Fibroblast of lung (primary cell): ENCODE data around the gene RBM39. TPM values are rescaled to one million over a fixed set of nuclear protein-coding genes. Genes with fewer than 3 reads are reported as not detected.

Experiments
- DNase-seq, 2 donors: peaks; one replicate each; pipeline versions ENCODE4 v3.0.0 to v3.0.0-alpha.2; 2010; ENCODE audit warnings: low read depth in 2 of 2
- H2AFZ ChIP-seq: 2 replicates; pipeline ENCODE4 v1.5.1; 2012; ENCODE audit warnings: low read length, control low read depth, inconsistent platforms
- H3K27ac ChIP-seq: 2 replicates; pipeline ENCODE4 v1.5.1; 2011; ENCODE audit warnings: low read length, control low read depth; ENCODE audit not compliant: insufficient read depth
- H3K27me3 ChIP-seq: 2 replicates; pipeline ENCODE4 v1.5.1; 2011; ENCODE audit warnings: mild to moderate bottlenecking, low read length; ENCODE audit not compliant: control insufficient read depth, insufficient read depth
- H3K36me3 ChIP-seq: 2 replicates; pipeline ENCODE4 v1.5.1; 2011; ENCODE audit warnings: low read length; ENCODE audit not compliant: control insufficient read depth, insufficient read depth
- H3K4me1 ChIP-seq: 2 replicates; pipeline ENCODE4 v1.5.1; 2011; ENCODE audit warnings: low read length; ENCODE audit not compliant: control insufficient read depth, insufficient read depth; ENCODE audit errors: extremely low read depth
- H3K4me2 ChIP-seq: 2 replicates; pipeline ENCODE4 v1.5.1; 2011; ENCODE audit warnings: low read length, control low read depth; ENCODE audit not compliant: insufficient read depth; ENCODE audit errors: extremely low read depth
- H3K4me3 ChIP-seq, 4 experiments: fragments of 200-600 bp in 1 of 4; sonication (generic) in 1 of 4; replicated peaks in 1 of 4; 2 replicates each; pipeline ENCODE4 v1.5.1; 2011 to 2016; ENCODE audit warnings: low read length in 4 of 4, low read depth in 3 of 4, mild to moderate bottlenecking in 3 of 4, control low read depth in 2 of 4, inconsistent platforms in 1 of 4, mixed read lengths in 1 of 4; ENCODE audit not compliant: insufficient read depth in 1 of 4; ENCODE audit errors: control extremely low read depth in 1 of 4
- H3K79me2 ChIP-seq: 2 replicates; pipeline ENCODE4 v1.5.1; 2012; ENCODE audit warnings: mild to moderate bottlenecking, low read length, inconsistent platforms; ENCODE audit not compliant: control insufficient read depth, insufficient read depth
- H3K9ac ChIP-seq: 2 replicates; pipeline ENCODE4 v1.5.1; 2011; ENCODE audit warnings: mild to moderate bottlenecking, low read length, control low read depth; ENCODE audit not compliant: insufficient read depth
- H3K9me3 ChIP-seq: 2 replicates; pipeline ENCODE4 v1.5.1; 2012; ENCODE audit warnings: low read depth, low read length; ENCODE audit not compliant: control insufficient read depth, insufficient read depth
- H4K20me1 ChIP-seq: 2 replicates; pipeline ENCODE4 v1.5.1; 2011; ENCODE audit warnings: low read length; ENCODE audit not compliant: control insufficient read depth, insufficient read depth; ENCODE audit errors: extremely low read depth
- EZH2 ChIP-seq: IDR thresholded peaks from 2 replicates; pipeline ENCODE4 v1.5.1; 2012; ENCODE audit warnings: low read length, control low read depth, mild to moderate bottlenecking; ENCODE audit errors: missing control alignments
- polyA plus RNA-seq, 2 donors: library from polyadenylated mRNA; depleted of rRNA in 1 of 2; stranded (reverse) in 1 of 2; unstranded in 1 of 2; fragments of >200 nt; gene quantifications; 2 replicates each; pipeline ENCODE4 v1.2.1, GENCODE V29; 2011 to 2012; ENCODE audit warnings: missing spikeins in 1 of 2
- total RNA-seq: library from RNA; depleted of rRNA; stranded (reverse); fragments of >200 nt; gene quantifications from 2 replicates; pipeline ENCODE4 v1.2.1, GENCODE V29; 2014
- TF ChIP-seq, protein P1 (sequence below), 2 donors: IDR thresholded peaks in 1 of 2; conservative IDR thresholded peaks in 1 of 2; 1 replicate in 1 of 2; 2 replicates in 1 of 2; pipeline ENCODE4 v1.5.1; 2011 to 2012; ENCODE audit warnings: low read length in 2 of 2, control low read depth in 1 of 2, inconsistent platforms in 1 of 2, low read depth in 1 of 2, mild to moderate bottlenecking in 1 of 2

RBM39 gene
- total and polyA plus RNA-seq, 2 donors (not counting 1 experiment from before 2014, with no cell fraction given): 57.7 to 465 TPM

DNA sequence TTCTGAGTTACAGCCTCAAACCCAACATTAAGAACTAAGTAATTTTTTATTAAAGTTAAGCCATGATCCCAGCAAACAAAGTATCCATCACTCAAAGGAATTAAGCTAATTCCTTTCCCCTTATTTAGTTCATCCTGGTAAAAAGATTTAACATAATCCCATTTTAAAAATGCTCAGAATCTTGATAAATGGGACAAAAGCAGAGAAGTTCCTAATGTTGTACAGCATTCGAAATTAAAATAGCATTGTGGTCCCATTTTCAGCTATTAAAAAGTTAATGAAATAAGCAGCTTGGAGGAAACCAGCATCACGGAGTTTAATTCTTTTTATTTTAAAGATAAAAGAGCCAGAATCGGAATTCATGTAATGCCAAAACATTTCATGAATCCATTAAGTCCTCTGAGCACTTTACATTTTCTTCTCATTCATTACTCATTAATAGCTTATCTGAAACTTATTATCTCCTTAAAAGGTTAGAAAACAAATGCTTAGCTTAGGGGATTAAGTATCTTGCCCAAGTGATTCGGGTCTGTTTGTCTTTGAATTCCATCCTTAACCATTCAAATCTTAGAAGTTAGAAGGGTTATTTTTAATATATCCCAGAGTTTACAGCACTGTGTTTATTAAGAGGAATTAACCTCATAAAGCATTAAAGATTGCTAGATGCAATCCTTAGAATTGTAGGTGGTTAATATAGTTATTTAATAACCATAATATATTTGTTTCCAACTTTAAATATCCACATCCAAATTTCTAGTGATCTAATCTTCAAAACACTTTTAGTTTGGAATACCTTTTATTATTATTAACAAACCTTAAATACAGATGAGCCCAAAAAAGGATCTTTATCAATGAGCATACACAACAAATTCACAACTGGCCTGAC, 11.2 kb downstream of the RBM39 start:
- Histone ChIP-seq H4K20me1 (peaks cover 3% of the 10 kb centered on the region), H3K9me3 (no peaks in the 10 kb centered on the region), H3K27me3 (no peaks in the 10 kb centered on the region), H3K4me2 (peak overlapping the region; percentile 20), H3K4me3 (no peak overlapping the region), H3K9ac (no peak overlapping the region), H3K36me3 (peaks cover 25% of the 10 kb centered on the region), H3K27ac (no peak overlapping the region), H3K79me2 (peaks cover 94% of the 10 kb centered on the region), H3K4me1 (peaks cover 2% of the 10 kb centered on the region), H2AFZ (no peak overlapping the region)
- DNase-seq: no peak
- no peak for TF ChIP-seq EZH2
- TF ChIP-seq, protein P1, sequence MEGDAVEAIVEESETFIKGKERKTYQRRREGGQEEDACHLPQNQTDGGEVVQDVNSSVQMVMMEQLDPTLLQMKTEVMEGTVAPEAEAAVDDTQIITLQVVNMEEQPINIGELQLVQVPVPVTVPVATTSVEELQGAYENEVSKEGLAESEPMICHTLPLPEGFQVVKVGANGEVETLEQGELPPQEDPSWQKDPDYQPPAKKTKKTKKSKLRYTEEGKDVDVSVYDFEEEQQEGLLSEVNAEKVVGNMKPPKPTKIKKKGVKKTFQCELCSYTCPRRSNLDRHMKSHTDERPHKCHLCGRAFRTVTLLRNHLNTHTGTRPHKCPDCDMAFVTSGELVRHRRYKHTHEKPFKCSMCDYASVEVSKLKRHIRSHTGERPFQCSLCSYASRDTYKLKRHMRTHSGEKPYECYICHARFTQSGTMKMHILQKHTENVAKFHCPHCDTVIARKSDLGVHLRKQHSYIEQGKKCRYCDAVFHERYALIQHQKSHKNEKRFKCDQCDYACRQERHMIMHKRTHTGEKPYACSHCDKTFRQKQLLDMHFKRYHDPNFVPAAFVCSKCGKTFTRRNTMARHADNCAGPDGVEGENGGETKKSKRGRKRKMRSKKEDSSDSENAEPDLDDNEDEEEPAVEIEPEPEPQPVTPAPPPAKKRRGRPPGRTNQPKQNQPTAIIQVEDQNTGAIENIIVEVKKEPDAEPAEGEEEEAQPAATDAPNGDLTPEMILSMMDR (conservative IDR thresholded peaks at IDR 0.05 in 1 of 2, IDR thresholded peaks at IDR 0.05 in 1 of 2; ENCODE audit: low read depth in 1 of 2, low read length in 2 of 2): no peak

DNA sequence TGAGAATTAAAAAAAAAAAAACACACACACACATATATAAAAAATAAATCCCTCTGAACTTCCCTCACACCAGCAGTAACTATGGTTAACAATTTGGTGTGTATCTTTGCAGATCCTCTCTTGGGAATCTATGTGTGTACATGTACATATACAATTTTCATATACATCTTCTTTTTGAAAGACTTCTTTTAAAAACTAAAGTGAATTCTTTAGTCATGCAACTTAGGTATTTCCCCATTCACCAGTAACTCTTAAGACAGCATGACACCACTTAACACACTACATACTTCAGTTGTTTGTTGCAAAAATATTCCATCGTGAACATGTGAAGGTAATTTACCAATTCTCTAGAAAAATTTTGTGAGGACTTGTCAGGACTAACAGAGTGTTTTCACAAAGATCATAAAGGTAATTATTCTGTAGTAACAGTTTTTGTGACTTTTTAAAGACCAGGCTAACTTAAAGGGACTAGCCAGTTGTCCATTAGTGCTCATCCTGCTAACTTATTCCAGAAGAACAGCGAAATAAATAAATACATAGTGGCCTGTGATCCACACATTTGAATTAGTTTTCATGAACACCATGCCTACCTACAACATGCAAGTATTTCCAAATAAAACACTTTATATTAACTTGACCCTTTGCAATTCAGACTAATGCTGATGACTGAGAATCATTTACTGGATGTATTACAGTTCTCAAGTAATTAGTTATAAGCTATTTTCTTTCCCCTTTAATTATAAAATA, 12.1 kb downstream of the RBM39 start:
- no peaks in the 10 kb centered on the region for H3K9me3 ChIP-seq
- no peak overlapping the region for H3K4me2 ChIP-seq
- peaks cover 93% of the 10 kb centered on the region for H3K79me2 ChIP-seq
- H3K4me3 ChIP-seq: no peak overlapping the region
- peaks cover 3% of the 10 kb centered on the region for H4K20me1 ChIP-seq
- H3K9ac ChIP-seq: no peak overlapping the region
- H3K27ac ChIP-seq: no peak overlapping the region
- no peaks in the 10 kb centered on the region for H3K27me3 ChIP-seq
- no peak for DNase-seq
- no peaks in the 10 kb centered on the region for H3K4me1 ChIP-seq
- no peak overlapping the region for H2AFZ ChIP-seq
- peaks cover 26% of the 10 kb centered on the region for H3K36me3 ChIP-seq
- TF ChIP-seq, protein P1 (conservative IDR thresholded peaks at IDR 0.05 in 1 of 2, IDR thresholded peaks at IDR 0.05 in 1 of 2; ENCODE audit: low read depth in 1 of 2, low read length in 2 of 2): no peak
- TF ChIP-seq EZH2: no peak

DNA sequence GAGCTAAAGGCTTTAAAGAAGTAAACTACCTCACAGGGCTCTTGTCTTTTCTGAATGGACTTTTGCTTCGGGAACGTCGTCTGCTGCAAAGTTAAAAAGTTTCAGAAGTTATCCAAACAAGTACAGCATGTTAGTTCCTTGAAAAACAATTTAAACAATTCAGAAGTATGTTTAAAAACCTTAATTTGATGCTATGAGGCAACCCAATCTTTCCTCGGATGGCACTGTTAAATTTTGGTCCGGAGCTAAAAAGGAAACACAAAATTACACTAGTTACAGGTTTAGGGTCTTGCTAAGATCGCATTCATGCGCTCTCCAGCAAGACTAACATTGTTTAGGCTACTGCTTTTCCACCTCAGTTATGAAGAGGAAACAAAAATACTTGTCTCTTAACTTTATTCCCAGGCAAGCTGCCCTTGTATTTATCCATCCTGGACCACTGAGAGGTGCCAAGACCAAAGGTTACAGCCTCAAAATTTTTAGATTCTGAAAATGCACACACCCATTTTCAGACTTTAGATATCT, 12.7 kb downstream of the RBM39 start:
- H3K4me3 ChIP-seq: no peak overlapping the region
- TF ChIP-seq, protein P1 (conservative IDR thresholded peaks at IDR 0.05 in 1 of 2, IDR thresholded peaks at IDR 0.05 in 1 of 2; ENCODE audit: low read depth in 1 of 2, low read length in 2 of 2): no peak
- no peak for TF ChIP-seq EZH2
- H4K20me1 ChIP-seq: peaks cover 3% of the 10 kb centered on the region
- no peak overlapping the region for H3K9ac ChIP-seq
- no peak for DNase-seq
- H3K4me2 ChIP-seq: no peak overlapping the region
- H3K27ac ChIP-seq: no peak overlapping the region
- H3K36me3 ChIP-seq: peaks cover 26% of the 10 kb centered on the region
- no peaks in the 10 kb centered on the region for H3K4me1 ChIP-seq
- no peak overlapping the region for H2AFZ ChIP-seq
- H3K79me2 ChIP-seq: peaks cover 92% of the 10 kb centered on the region
- H3K27me3 ChIP-seq: no peaks in the 10 kb centered on the region
- H3K9me3 ChIP-seq: no peaks in the 10 kb centered on the region
